HepG2 (cell line): Measurements from ENCODE around the gene ZKSCAN5.

Experiments
- ARNTL ChIP-seq: sonication (generic); formaldehyde crosslinking; IDR thresholded peaks from 2 replicates; pipeline ENCODE4 v1.4.0; 2020; ENCODE audit warnings: mild to moderate bottlenecking, missing genetic modification reagents
- EHMT2 ChIP-seq: fragments of 200-600 bp; sonication (generic); IDR thresholded peaks from 2 replicates; pipeline ENCODE4 v1.7.0; 2017; ENCODE audit warnings: antibody characterized with exemption, low read depth, low read length, borderline replicate concordance
- ELF4 ChIP-seq: sonication (generic); formaldehyde crosslinking; IDR thresholded peaks from 2 replicates; pipeline ENCODE4 v1.5.0; 2020; ENCODE audit warnings: missing genetic modification reagents, mild to moderate bottlenecking, moderate library complexity, borderline replicate concordance
- KLF11 ChIP-seq: IDR thresholded peaks from 2 replicates; pipeline ENCODE4 v1.6.1; 2016; ENCODE audit warnings: missing compliant biosample characterization
- MAFK ChIP-seq, 2 experiments: IDR thresholded peaks in 1 of 2; conservative IDR thresholded peaks in 1 of 2; 2 replicates each; pipeline ENCODE4 v1.6.1; 2011; ENCODE audit warnings: improper control_type of control experiment in 2 of 2, low read length in 2 of 2
- NR2F2 ChIP-seq: IDR thresholded peaks from 2 replicates; pipeline ENCODE4 v1.6.1; 2012; ENCODE audit warnings: low read depth, inconsistent platforms, borderline replicate concordance
- POLR2AphosphoS5 ChIP-seq: IDR thresholded peaks from 2 replicates; pipeline ENCODE4 v1.6.1; 2012; ENCODE audit warnings: low read depth, low read length
- SRSF1 ChIP-seq: fragments of 200-400 bp; formaldehyde crosslinking; optimal IDR thresholded peaks from 2 replicates; pipeline ENCODE3; 2017; ENCODE audit warnings: mild to moderate bottlenecking, low read depth, low read length, moderate library complexity
- ZNF354B ChIP-seq: sonication (generic); formaldehyde crosslinking; IDR thresholded peaks from 2 replicates; pipeline ENCODE4 v1.8.0; 2022; ENCODE audit warnings: mild to moderate bottlenecking, missing genetic modification reagents
- TF ChIP-seq, protein P1 (sequence below): sonication (generic); formaldehyde crosslinking; IDR thresholded peaks from 2 replicates; pipeline ENCODE4 v1.9.0; 2021; ENCODE audit warnings: missing genetic modification reagents, borderline replicate concordance

DNA sequence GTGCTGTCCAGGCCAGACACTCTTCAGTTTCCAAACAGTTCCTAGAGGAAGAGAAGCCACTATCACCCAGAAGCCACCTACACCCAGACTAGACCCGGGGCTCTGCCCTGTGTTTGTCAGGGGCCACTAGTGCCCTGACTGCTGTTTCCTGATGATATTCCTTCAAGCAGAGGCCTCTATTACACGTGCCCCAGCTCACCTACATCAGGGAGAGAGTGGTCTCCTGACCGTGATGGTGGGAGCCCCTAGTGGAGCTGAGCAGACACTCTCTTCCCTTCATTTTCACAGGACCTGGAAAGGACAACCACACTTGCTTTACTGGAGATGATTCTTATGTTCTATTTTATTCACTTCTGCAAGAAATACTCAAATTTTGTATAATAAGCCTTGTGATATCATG is 13.6 kb upstream of the ZKSCAN5 start:
- TF ChIP-seq ELF4 (CRISPR knock-in tag), result no peak
- no peak for TF ChIP-seq NR2F2
- TF ChIP-seq MAFK (conservative IDR thresholded peaks at IDR 0.05 in 1 of 2, IDR thresholded peaks at IDR 0.05 in 1 of 2; ENCODE audit: low read length in 2 of 2), result no peak
- no peak for TF ChIP-seq POLR2AphosphoS5
- no peak for TF ChIP-seq ZNF354B (CRISPR knock-in tag)
- no peak for TF ChIP-seq EHMT2
- TF ChIP-seq, protein P1, sequence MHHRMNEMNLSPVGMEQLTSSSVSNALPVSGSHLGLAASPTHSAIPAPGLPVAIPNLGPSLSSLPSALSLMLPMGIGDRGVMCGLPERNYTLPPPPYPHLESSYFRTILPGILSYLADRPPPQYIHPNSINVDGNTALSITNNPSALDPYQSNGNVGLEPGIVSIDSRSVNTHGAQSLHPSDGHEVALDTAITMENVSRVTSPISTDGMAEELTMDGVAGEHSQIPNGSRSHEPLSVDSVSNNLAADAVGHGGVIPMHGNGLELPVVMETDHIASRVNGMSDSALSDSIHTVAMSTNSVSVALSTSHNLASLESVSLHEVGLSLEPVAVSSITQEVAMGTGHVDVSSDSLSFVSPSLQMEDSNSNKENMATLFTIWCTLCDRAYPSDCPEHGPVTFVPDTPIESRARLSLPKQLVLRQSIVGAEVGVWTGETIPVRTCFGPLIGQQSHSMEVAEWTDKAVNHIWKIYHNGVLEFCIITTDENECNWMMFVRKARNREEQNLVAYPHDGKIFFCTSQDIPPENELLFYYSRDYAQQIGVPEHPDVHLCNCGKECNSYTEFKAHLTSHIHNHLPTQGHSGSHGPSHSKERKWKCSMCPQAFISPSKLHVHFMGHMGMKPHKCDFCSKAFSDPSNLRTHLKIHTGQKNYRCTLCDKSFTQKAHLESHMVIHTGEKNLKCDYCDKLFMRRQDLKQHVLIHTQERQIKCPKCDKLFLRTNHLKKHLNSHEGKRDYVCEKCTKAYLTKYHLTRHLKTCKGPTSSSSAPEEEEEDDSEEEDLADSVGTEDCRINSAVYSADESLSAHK (CRISPR knock-in tag), result no peak
- no peak for TF ChIP-seq ARNTL (CRISPR knock-in tag)
- TF ChIP-seq SRSF1, result no peak
- no peak for TF ChIP-seq KLF11 (CRISPR knock-in tag)
